H1 (cell line): ENCODE results near the gene ADARB2. TPM values are rescaled to one million over a fixed set of nuclear protein-coding genes. Genes with fewer than 3 reads are reported as not detected.

Experiments used
- CTCF ChIA-PET: fragments of 300-600 bp; sonication (Branson Sonifier 250); formaldehyde crosslinking; loops from one replicate; lab custom pipeline; 2021; ENCODE audit not compliant: partially characterized antibody; lab: Charles Lee
- POLR2A ChIA-PET: fragments of 300-600 bp; sonication (Branson Sonifier 250); formaldehyde crosslinking; loops from one replicate; lab custom pipeline; 2021; ENCODE audit warnings: inconsistent platforms; ENCODE audit not compliant: partially characterized antibody; lab: Charles Lee
- DNase-seq, 2 experiments: peaks; one replicate each; pipeline versions ENCODE4 v3.0.0 to v3.0.0-alpha.2; 2010 to 2022; ENCODE audit warnings: low spot score in 2 of 2, low read depth in 1 of 2, mixed read lengths in 1 of 2
- FAIRE-seq: peaks from 2 replicates; lab custom pipeline; 2011; peaks lifted over from hg19 to GRCh38; lab: Jason Lieb, UNC
- H2AFZ ChIP-seq: 2 replicates; pipeline ENCODE4 v1.8.1; 2012; ENCODE audit warnings: low read length, inconsistent platforms
- H2AK5ac ChIP-seq: 2 replicates; pipeline ENCODE4 v1.6.1; 2013; ENCODE audit warnings: low read depth, low read length
- H2BK120ac ChIP-seq: replicated peaks from 2 replicates; pipeline ENCODE3; 2013; ENCODE audit warnings: low read depth, low read length, inconsistent platforms
- H2BK12ac ChIP-seq: 2 replicates; pipeline ENCODE4 v1.6.1; 2013; ENCODE audit warnings: low read depth, low read length
- H2BK15ac ChIP-seq: 2 replicates; pipeline ENCODE4 v1.6.1; 2013; ENCODE audit warnings: low read length
- H2BK20ac ChIP-seq: 2 replicates; pipeline ENCODE4 v1.6.1; 2013; ENCODE audit warnings: low read length
- H2BK5ac ChIP-seq: 2 replicates; pipeline ENCODE4 v1.6.1; 2013; ENCODE audit warnings: low read depth, low read length
- H3K14ac ChIP-seq: 2 replicates; pipeline ENCODE4 v1.6.1; 2013; ENCODE audit warnings: inconsistent platforms; ENCODE audit not compliant: insufficient read length
- H3K18ac ChIP-seq: 2 replicates; pipeline ENCODE4 v1.6.1; 2013; ENCODE audit warnings: low read length; ENCODE audit errors: extremely low read depth
- H3K23ac ChIP-seq: 2 replicates; pipeline ENCODE4 v1.6.1; 2013; ENCODE audit warnings: inconsistent platforms; ENCODE audit not compliant: insufficient read length
- H3K23me2 ChIP-seq: 2 replicates; pipeline ENCODE4 v1.6.1; 2013; ENCODE audit warnings: low read depth, low read length
- H3K27ac ChIP-seq: 2 replicates; pipeline ENCODE4 v1.6.1; 2011; ENCODE audit warnings: low read depth, low read length, inconsistent platforms
- H3K27me3 ChIP-seq, 4 experiments: replicated peaks in 1 of 4; 1 replicate in 1 of 4; 2 replicates in 3 of 4; pipeline versions ENCODE4 v1.6.1 to v1.8.1; 2011 to 2013; ENCODE audit warnings: low read length in 3 of 4, mild to moderate bottlenecking in 3 of 4, inconsistent platforms in 2 of 4, mixed read lengths in 2 of 4, moderate library complexity in 1 of 4; ENCODE audit not compliant: control insufficient read depth in 3 of 4, insufficient read depth in 3 of 4; ENCODE audit errors: extremely low read depth in 1 of 4
- H3K36me3 ChIP-seq, 4 experiments: 2 replicates each; pipeline versions ENCODE4 v1.6.1 to v1.8.1; 2011 to 2013; ENCODE audit warnings: mild to moderate bottlenecking in 4 of 4, low read length in 3 of 4, moderate library complexity in 2 of 4, control low read depth in 1 of 4, inconsistent platforms in 1 of 4; ENCODE audit not compliant: insufficient read depth in 4 of 4, control insufficient read depth in 2 of 4
- H3K4ac ChIP-seq: replicated peaks from 2 replicates; pipeline ENCODE3; 2013; ENCODE audit warnings: low read length, low read depth, mixed read lengths, inconsistent platforms; ENCODE audit not compliant: insufficient read length
- H3K4me1 ChIP-seq, 4 experiments: replicated peaks in 1 of 4; 1 replicate in 1 of 4; 2 replicates in 3 of 4; pipeline versions ENCODE4 v1.6.1 to v1.8.1; 2011 to 2013; ENCODE audit warnings: low read length in 3 of 4, inconsistent platforms in 2 of 4, mixed read lengths in 1 of 4; ENCODE audit not compliant: insufficient read depth in 4 of 4, control insufficient read depth in 3 of 4
- H3K4me2 ChIP-seq, 2 experiments: 2 replicates each; pipeline versions ENCODE4 v1.6.1 to v1.8.1; 2011 to 2013; ENCODE audit warnings: low read depth in 2 of 2, low read length in 2 of 2, control low read depth in 1 of 2, inconsistent platforms in 1 of 2, mild to moderate bottlenecking in 1 of 2; ENCODE audit not compliant: insufficient read depth in 1 of 2
- H3K4me3 ChIP-seq, 4 experiments: fragments of 200-600, 300-600 bp in 1 of 4; sonication (generic), shearing (Covaris generic), sonication (Bioruptor Twin) in 1 of 4; 2 replicates each; pipeline versions ENCODE4 v1.5.1 to v1.8.1; 2011 to 2016; ENCODE audit warnings: low read length in 4 of 4, low read depth in 3 of 4, control low read depth in 2 of 4, inconsistent platforms in 2 of 4, mild to moderate bottlenecking in 2 of 4, mixed read lengths in 1 of 4, moderate library complexity in 1 of 4; ENCODE audit not compliant: insufficient read depth in 2 of 4; ENCODE audit errors: extremely low read depth in 1 of 4
- H3K56ac ChIP-seq: replicated peaks from 2 replicates; pipeline ENCODE3; 2013; ENCODE audit warnings: low read depth, mild to moderate bottlenecking, mixed read lengths, low read length, inconsistent platforms; ENCODE audit not compliant: insufficient read length
- H3K79me1 ChIP-seq: 2 replicates; pipeline ENCODE4 v1.6.1; 2013; ENCODE audit warnings: low read depth, low read length, control low read depth
- H3K79me2 ChIP-seq, 2 experiments: 2 replicates each; pipeline versions ENCODE4 v1.6.1 to v1.8.1; 2012 to 2013; ENCODE audit warnings: low read length in 2 of 2, mild to moderate bottlenecking in 2 of 2, inconsistent platforms in 1 of 2; ENCODE audit not compliant: insufficient read depth in 2 of 2, control insufficient read depth in 1 of 2
- H3K9ac ChIP-seq, 4 experiments: replicated peaks in 1 of 4; 1 replicate in 1 of 4; 2 replicates in 3 of 4; pipeline versions ENCODE4 v1.6.1 to v1.8.1; 2011 to 2013; ENCODE audit warnings: low read depth in 3 of 4, low read length in 3 of 4, control low read depth in 2 of 4, mild to moderate bottlenecking in 2 of 4, moderate library complexity in 2 of 4, inconsistent platforms in 1 of 4; ENCODE audit errors: extremely low read depth in 1 of 4
- H3K9me3 ChIP-seq, 2 experiments: 2 replicates each; pipeline versions ENCODE4 v1.6.1 to v1.8.1; 2012 to 2013; ENCODE audit warnings: mild to moderate bottlenecking in 2 of 2, moderate library complexity in 2 of 2, control low read depth in 1 of 2, inconsistent platforms in 1 of 2, low read depth in 1 of 2, low read length in 1 of 2, mixed read lengths in 1 of 2; ENCODE audit not compliant: insufficient read depth in 2 of 2
- H4K20me1 ChIP-seq, 2 experiments: replicated peaks in 1 of 2; 2 replicates each; pipeline versions ENCODE3 to v1.8.1; 2011 to 2013; ENCODE audit warnings: inconsistent platforms in 2 of 2, low read length in 2 of 2, mild to moderate bottlenecking in 1 of 2; ENCODE audit not compliant: insufficient read depth in 2 of 2, control insufficient read depth in 1 of 2
- H4K5ac ChIP-seq: 2 replicates; pipeline ENCODE4 v1.6.1; 2013; ENCODE audit warnings: low read length, low read depth, mixed read lengths, inconsistent platforms; ENCODE audit not compliant: insufficient read length
- H4K8ac ChIP-seq: 2 replicates; pipeline ENCODE4 v1.8.0; 2013; ENCODE audit warnings: mild to moderate bottlenecking, moderate library complexity, low read length, inconsistent platforms; ENCODE audit not compliant: insufficient read depth; ENCODE audit errors: extremely low read depth
- H4K91ac ChIP-seq: replicated peaks from 2 replicates; pipeline ENCODE3; 2013; ENCODE audit warnings: low read length, mixed read lengths, inconsistent platforms; ENCODE audit not compliant: insufficient read length
- BRCA1 ChIP-seq: IDR thresholded peaks from 2 replicates; pipeline ENCODE4 v1.6.1; 2012; ENCODE audit warnings: low read depth, low read length, improper control_type of control experiment
- CREB1 ChIP-seq: IDR thresholded peaks from 2 replicates; pipeline ENCODE4 v1.6.1; 2012; ENCODE audit warnings: inconsistent platforms
- EGR1 ChIP-seq: IDR thresholded peaks from 2 replicates; pipeline ENCODE4 v1.6.1; 2011; ENCODE audit warnings: low read depth, low read length, borderline replicate concordance
- GABPA ChIP-seq: IDR thresholded peaks from 2 replicates; pipeline ENCODE4 v1.6.1; 2011; ENCODE audit warnings: mild to moderate bottlenecking, low read length, moderate library complexity, borderline replicate concordance; ENCODE audit not compliant: insufficient read depth
- KDM1A ChIP-seq: fragments of 200-600, 300-600 bp; sonication (generic); IDR thresholded peaks from 2 replicates; pipeline ENCODE4 v1.7.1; 2016; ENCODE audit warnings: mild to moderate bottlenecking, low read length, borderline replicate concordance
- KDM4A ChIP-seq: IDR thresholded peaks from one replicate; pipeline ENCODE4 v1.7.1; 2012; ENCODE audit warnings: low read depth, mild to moderate bottlenecking, moderate library complexity, low read length, inconsistent platforms; ENCODE audit not compliant: severe bottlenecking
- POLR2AphosphoS5 ChIP-seq: IDR thresholded peaks from 2 replicates; pipeline ENCODE4 v1.6.1; 2011; ENCODE audit warnings: low read depth, low read length
- RXRA ChIP-seq: IDR thresholded peaks from 2 replicates; pipeline ENCODE4 v1.6.1; 2011; ENCODE audit warnings: low read depth, mild to moderate bottlenecking, low read length, moderate library complexity; ENCODE audit not compliant: insufficient read depth
- TBP ChIP-seq: IDR thresholded peaks from 2 replicates; pipeline ENCODE4 v1.6.1; 2011; ENCODE audit warnings: low read depth, low read length, improper control_type of control experiment
- USF2 ChIP-seq: IDR thresholded peaks from 2 replicates; pipeline ENCODE4 v1.6.1; 2011; ENCODE audit warnings: low read length, improper control_type of control experiment
- WGBS, 2 experiments: shearing (Covaris generic) in 1 of 2; methylation state at CpG; one replicate each; pipeline versions ENCODE4 v1.1.6 to v1.1.7; 2013 to 2015; ENCODE audit warnings: low lambda C conversion rate in 2 of 2, mixed read lengths in 2 of 2, inconsistent platforms in 1 of 2, low coverage in 1 of 2, missing lambda C conversion rate in 1 of 2; ENCODE audit not compliant: insufficient replicate concordance in 2 of 2, insufficient coverage in 1 of 2, insufficient read length in 1 of 2; ENCODE audit errors: extremely low coverage in 1 of 2, missing lambda C conversion rate in 1 of 2; 5-methylcytosine and 5-hydroxymethylcytosine counted together
- polyA plus RNA-seq, 7 experiments: library from polyadenylated mRNA; depleted of rRNA in 3 of 7; stranded (reverse) in 5 of 7; unstranded in 2 of 7; fragments of >200 nt in 5 of 7; fragments of 200-250 nt in 2 of 7; gene quantifications; 1 replicate in 5 of 7; 2 replicates in 1 of 7; 4 replicates in 1 of 7; pipeline versions ENCODE4 v1.2.1 to v1.2.3, GENCODE V29; 2011 to 2013; ENCODE audit warnings: missing spikeins in 2 of 7, mixed read lengths in 2 of 7
- total RNA-seq: library from RNA; stranded (reverse); fragmentation: NEBNext Ultra II Directional; extraction: Animal tissue kit (Norgen Biotek cat#: 25700); gene quantifications from 2 replicates; pipeline ENCODE4 v1.2.1, GENCODE V29; 2021
- TF ChIP-seq, protein P1 (sequence below), 3 experiments: IDR thresholded peaks; 1 replicate in 2 of 3; 2 replicates in 1 of 3; pipeline versions ENCODE4 v1.5.1 to v1.6.1; 2011; ENCODE audit warnings: low read length in 3 of 3, mild to moderate bottlenecking in 3 of 3, inconsistent platforms in 2 of 3, low read depth in 1 of 3, moderate library complexity in 1 of 3; ENCODE audit not compliant: insufficient read depth in 1 of 3; ENCODE audit errors: control extremely low read depth in 1 of 3

Gene ADARB2
- total and polyA plus RNA-seq, 2 of the 8 experiments (the other 6 are each of a cell fraction or from before 2014, with no cell fraction given), result 2.2 to 2.8 TPM

DNA sequence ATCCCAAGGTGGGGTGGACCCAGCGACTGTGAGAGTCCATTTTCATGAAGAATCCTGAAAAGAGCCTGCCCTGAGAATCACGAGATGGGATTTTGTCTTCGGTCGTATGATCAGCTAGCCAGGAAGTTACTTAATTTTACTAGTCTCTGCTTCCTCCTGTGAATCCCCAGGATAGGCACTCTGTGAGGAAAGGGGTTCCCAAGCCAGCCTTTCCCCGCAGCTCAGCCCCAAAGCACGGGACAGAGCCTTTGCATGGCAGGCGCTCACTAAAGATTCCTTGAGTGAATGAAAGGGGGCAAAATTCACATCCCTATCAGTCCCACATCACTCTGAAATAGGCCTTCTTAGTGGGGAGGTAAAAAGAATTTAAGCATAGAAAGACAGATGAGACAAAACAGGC is 219.6 kb downstream of the ADARB2 start:
- H3K18ac ChIP-seq, result no peak overlapping the region
- H2AK5ac ChIP-seq, result no peak overlapping the region
- H3K4ac ChIP-seq, result no peak overlapping the region
- no peak overlapping the region for H4K91ac ChIP-seq
- H3K27ac ChIP-seq, result no peak overlapping the region
- FAIRE-seq (no peak), DNase-seq (no peak)
- H2BK120ac ChIP-seq, result no peak overlapping the region
- POLR2A ChIA-PET, result interaction anchor here (1.0 kb wide), 1 partner anchor 8 kb away, joined by 3 read pairs; no protein-coding TSS in a partner anchor
- no peak overlapping the region; the same call in 1 of the 2 replicates for H2BK20ac ChIP-seq
- no peak overlapping the region for H2BK15ac ChIP-seq
- no peaks in the 10 kb centered on the region; a peak in 1 of 7 replicates for H3K27me3 ChIP-seq
- H4K5ac ChIP-seq, result no peak overlapping the region
- CTCF ChIA-PET, result interaction anchor here (1.4 kb wide), 1 partner anchor 97 kb away, joined by 4 read pairs; no protein-coding TSS in a partner anchor
- peaks cover 0 to 12% (median 10%) of the 10 kb centered on the region in 4 experiments; a peak in 5 of 7 replicates for H3K4me1 ChIP-seq
- no peak overlapping the region for H3K4me2 ChIP-seq
- no peaks in the 10 kb centered on the region for H3K23me2 ChIP-seq
- H3K9me3 ChIP-seq, result 0 out of 4 replicates have a peak, but pooled peaks cover 0 to 3% of the 10 kb centered on the region in 2 experiments
- H3K79me1 ChIP-seq, result no peaks in the 10 kb centered on the region
- no peaks in the 10 kb centered on the region; a peak in 1 of 4 replicates for H3K79me2 ChIP-seq
- 91% methylated on average over 7 of the region's 7 CpGs; no CpG with 5 or more reads in 1 of the 2 experiments for WGBS, 2 experiments
- H3K23ac ChIP-seq, result no peak overlapping the region
- no peaks in the 10 kb centered on the region for H3K36me3 ChIP-seq
- no peak overlapping the region for H3K14ac ChIP-seq
- H4K8ac ChIP-seq, result no peak overlapping the region
- no peak overlapping the region for H2BK12ac ChIP-seq
- no peaks in the 10 kb centered on the region for H4K20me1 ChIP-seq
- H3K9ac ChIP-seq, result no peak overlapping the region
- no peak overlapping the region for H3K4me3 ChIP-seq
- H2BK5ac ChIP-seq, result no peak overlapping the region
- H2AFZ ChIP-seq, result no peak overlapping the region
- no peak overlapping the region for H3K56ac ChIP-seq
- TF ChIP-seq TBP, result no peak
- no peak for TF ChIP-seq KDM4A
- TF ChIP-seq GABPA, result no peak
- TF ChIP-seq CREB1, result no peak
- no peak for TF ChIP-seq BRCA1
- TF ChIP-seq, protein P1, sequence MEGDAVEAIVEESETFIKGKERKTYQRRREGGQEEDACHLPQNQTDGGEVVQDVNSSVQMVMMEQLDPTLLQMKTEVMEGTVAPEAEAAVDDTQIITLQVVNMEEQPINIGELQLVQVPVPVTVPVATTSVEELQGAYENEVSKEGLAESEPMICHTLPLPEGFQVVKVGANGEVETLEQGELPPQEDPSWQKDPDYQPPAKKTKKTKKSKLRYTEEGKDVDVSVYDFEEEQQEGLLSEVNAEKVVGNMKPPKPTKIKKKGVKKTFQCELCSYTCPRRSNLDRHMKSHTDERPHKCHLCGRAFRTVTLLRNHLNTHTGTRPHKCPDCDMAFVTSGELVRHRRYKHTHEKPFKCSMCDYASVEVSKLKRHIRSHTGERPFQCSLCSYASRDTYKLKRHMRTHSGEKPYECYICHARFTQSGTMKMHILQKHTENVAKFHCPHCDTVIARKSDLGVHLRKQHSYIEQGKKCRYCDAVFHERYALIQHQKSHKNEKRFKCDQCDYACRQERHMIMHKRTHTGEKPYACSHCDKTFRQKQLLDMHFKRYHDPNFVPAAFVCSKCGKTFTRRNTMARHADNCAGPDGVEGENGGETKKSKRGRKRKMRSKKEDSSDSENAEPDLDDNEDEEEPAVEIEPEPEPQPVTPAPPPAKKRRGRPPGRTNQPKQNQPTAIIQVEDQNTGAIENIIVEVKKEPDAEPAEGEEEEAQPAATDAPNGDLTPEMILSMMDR (IDR thresholded peaks at IDR 0.05; ENCODE audit: control extremely low read depth in 1 of 3, insufficient read depth in 1 of 3, low read depth in 1 of 3, low read length in 3 of 3), result no peak
- TF ChIP-seq RXRA, result no peak
- TF ChIP-seq USF2, result no peak
- no peak for TF ChIP-seq EGR1
- TF ChIP-seq KDM1A, result no peak
- no peak for TF ChIP-seq POLR2AphosphoS5
